SU-DHL-6 (cell line): Measurements from ENCODE around the gene CCDC9B.

Experiments
- EZH2phosphoT487 ChIP-seq: fragments of 200-600 bp; sonication (generic), shearing (Covaris generic); conservative IDR thresholded peaks from 2 replicates; pipeline ENCODE4 v1.6.1; 2018; ENCODE audit warnings: mild to moderate bottlenecking, antibody characterized with exemption, low read length, moderate library complexity, mixed read lengths
- TF ChIP-seq, protein P1 (sequence below): fragments of 200-600 bp; sonication (generic); IDR thresholded peaks from one replicate; pipeline ENCODE4 v1.5.1; 2017; ENCODE audit warnings: antibody characterized with exemption, mild to moderate bottlenecking, low read length, moderate library complexity; ENCODE audit not compliant: insufficient read depth, poor library complexity, severe bottlenecking

DNA sequence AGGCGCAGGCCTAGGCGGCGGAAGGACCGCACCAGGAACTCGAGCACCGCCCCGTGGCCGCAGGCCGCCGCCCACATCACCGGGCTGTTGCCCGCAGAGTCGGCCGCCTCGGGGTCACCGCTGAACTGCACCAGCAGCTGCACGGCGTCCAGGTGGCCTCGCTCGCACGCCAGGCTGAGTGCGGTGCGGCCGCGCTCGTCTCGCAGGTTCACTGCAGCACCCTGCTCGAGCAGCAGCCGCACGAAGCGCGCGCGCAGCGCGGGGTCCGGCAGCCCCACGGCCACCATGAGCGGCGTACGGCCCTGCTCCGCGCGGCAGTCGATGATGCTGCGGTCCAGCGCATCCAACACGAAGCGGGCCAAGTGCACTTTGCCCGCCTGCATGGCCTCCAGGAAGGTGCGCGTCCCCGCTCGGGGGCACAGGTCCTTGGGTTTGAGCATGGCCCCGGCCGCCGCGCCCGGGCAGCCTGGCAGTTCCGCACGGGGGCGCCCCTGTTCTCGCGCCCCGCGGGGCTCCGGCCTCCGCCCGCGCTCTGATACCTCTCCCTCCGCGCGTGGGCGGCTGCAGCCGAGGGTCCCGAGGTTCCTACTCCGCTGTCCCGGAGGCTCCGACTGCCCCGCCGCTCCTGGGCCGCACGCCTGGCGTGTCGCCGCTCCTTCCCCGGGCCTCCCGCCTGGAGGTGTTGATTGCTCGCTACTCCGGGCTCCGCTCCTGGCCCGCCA lies 58.4 kb downstream of the CCDC9B start:
- TF ChIP-seq, protein P1, sequence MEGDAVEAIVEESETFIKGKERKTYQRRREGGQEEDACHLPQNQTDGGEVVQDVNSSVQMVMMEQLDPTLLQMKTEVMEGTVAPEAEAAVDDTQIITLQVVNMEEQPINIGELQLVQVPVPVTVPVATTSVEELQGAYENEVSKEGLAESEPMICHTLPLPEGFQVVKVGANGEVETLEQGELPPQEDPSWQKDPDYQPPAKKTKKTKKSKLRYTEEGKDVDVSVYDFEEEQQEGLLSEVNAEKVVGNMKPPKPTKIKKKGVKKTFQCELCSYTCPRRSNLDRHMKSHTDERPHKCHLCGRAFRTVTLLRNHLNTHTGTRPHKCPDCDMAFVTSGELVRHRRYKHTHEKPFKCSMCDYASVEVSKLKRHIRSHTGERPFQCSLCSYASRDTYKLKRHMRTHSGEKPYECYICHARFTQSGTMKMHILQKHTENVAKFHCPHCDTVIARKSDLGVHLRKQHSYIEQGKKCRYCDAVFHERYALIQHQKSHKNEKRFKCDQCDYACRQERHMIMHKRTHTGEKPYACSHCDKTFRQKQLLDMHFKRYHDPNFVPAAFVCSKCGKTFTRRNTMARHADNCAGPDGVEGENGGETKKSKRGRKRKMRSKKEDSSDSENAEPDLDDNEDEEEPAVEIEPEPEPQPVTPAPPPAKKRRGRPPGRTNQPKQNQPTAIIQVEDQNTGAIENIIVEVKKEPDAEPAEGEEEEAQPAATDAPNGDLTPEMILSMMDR = peak; percentile 34
- no peak for TF ChIP-seq EZH2phosphoT487
